NCI-H510A treated with DMSO at 0.1 percent for 48 hours (cell line): ENCODE data around the gene PHLDA3.
"Not testable (repeated sequence)": the region's sequence is repeated elsewhere in the genome, so short reads cannot be mapped to it uniquely, and the experiment has no call there.

Source experiments
- DNase-seq: peaks from one replicate; lab custom pipeline; 2025; lab: John Stamatoyannopoulos, UW

Gene PHLDA3

GRCh38 chr1:201486187-201486586 is 17.2 kb upstream of the PHLDA3 start:
- DNase-seq = no peak

- DNase-seq = no peak
Observed at GRCh38 chr1:201485184-201485774, 16.3 kb upstream of the PHLDA3 start.

GRCh38 chr1:201483373-201483949 is 14.5 kb upstream of the PHLDA3 start:
- no peak for DNase-seq

GRCh38 chr1:201482755-201483154 is 13.8 kb upstream of the PHLDA3 start:
- DNase-seq = no peak

GRCh38 chr1:201481761-201482493 is 12.9 kb upstream of the PHLDA3 start:
- DNase-seq = peak; percentile 76

GRCh38 chr1:201481004-201481380 is 12.0 kb upstream of the PHLDA3 start:
- DNase-seq = no peak

GRCh38 chr1:201480231-201481003 is 11.4 kb upstream of the PHLDA3 start:
- peak; percentile 94 for DNase-seq

GRCh38 chr1:201479201-201479730 is 10.3 kb upstream of the PHLDA3 start:
- no peak for DNase-seq

- DNase-seq = not testable (repeated sequence)
Observed at GRCh38 chr1:201478666-201479065, 9.7 kb upstream of the PHLDA3 start.

- no peak for DNase-seq
Observed at GRCh38 chr1:201476670-201477344, 7.8 kb upstream of the PHLDA3 start.

- DNase-seq = no peak
Observed at GRCh38 chr1:201475915-201476669, 7.1 kb upstream of the PHLDA3 start.

GRCh38 chr1:201475130-201475529 is 6.1 kb upstream of the PHLDA3 start:
- no peak for DNase-seq

- DNase-seq = no peak
Observed at GRCh38 chr1:201473296-201473695, 4.3 kb upstream of the PHLDA3 start.

GRCh38 chr1:201472321-201472720 is 3.3 kb upstream of the PHLDA3 start:
- not testable (repeated sequence) for DNase-seq

GRCh38 chr1:201471772-201472171 is 2.8 kb upstream of the PHLDA3 start:
- no peak for DNase-seq

GRCh38 chr1:201470581-201470980 is 1.6 kb upstream of the PHLDA3 start:
- DNase-seq = no peak

GRCh38 chr1:201469645-201470074 is 672 bp upstream of the PHLDA3 start:
- DNase-seq = no peak

GRCh38 chr1:201468501-201468843 is 516 bp downstream of the PHLDA3 start:
- peak; percentile 33 for DNase-seq

GRCh38 chr1:201466492-201466891 is 2.5 kb downstream of the PHLDA3 start:
- DNase-seq = no peak

GRCh38 chr1:201465698-201466290 is 3.2 kb downstream of the PHLDA3 start:
- DNase-seq = no peak

- no peak for DNase-seq
Observed at GRCh38 chr1:201463071-201463552, 5.9 kb downstream of the PHLDA3 start.
